Heart left ventricle (tissue), 13 donors: ENCODE results near the gene HMGA1.

Experiments
- CTCF ChIP-seq, 12 donors: fragments of 200-600 bp; sonication (generic) in 4 of 12; IDR thresholded peaks; one replicate each; pipeline versions ENCODE4 v1.5.0 to v1.8.0; 2018 to 2022; ENCODE audit warnings: antibody characterized with exemption in 12 of 12, mild to moderate bottlenecking in 5 of 12
- POLR2A ChIP-seq, 2 donors: fragments of 450-650 bp; IDR thresholded peaks; one replicate each; pipeline ENCODE4 v1.6.1; 2017; ENCODE audit warnings: antibody characterized with exemption in 2 of 2, mild to moderate bottlenecking in 2 of 2, moderate library complexity in 2 of 2
- donor health status: ischemic (EF 13 %, LVEDD 7.1; RV severe dilation, severe dysfunction).
- donor health status: DM: no; HTN: yes; CAD: no.
- donor health status: DM: no; HTN: no; CAD: no.
- donor health status: ischemic (EF 25% LVEDD 6.9; RV normal size, moderate dysfunction).
- donor health status: ischemic (EF 25% LVEDD 5.7; RV mildly dilated, moderate dysfunction).
- donor health status: ischemic (EF 35%, LVEDD 5.7; RV mildly dilated, moderate dysfunction).
- donor health status: nonischemic (EF 11% LVEDD 7.7; RV severe dilation, severe dysfunction).
- donor health status: DM: yes; HTN: yes; CAD: no.
- donor health status: PGD.
- donor health status: ischemic (EF 29% LVEDD 5.4; RV normal size, mild dysfunction).
- donor health status: nonischemic (EF 23%, LVEDD 6.1; RV moderate dilation, normal function).

- no peak for TF ChIP-seq CTCF (IDR thresholded peaks at IDR 0.05)
- no peak for TF ChIP-seq POLR2A (IDR thresholded peaks at IDR 0.05)
Observed at GRCh38 chr6:34206726-34207125, 29.9 kb upstream of the HMGA1 start.
